ENCODE results near the gene HHIPL1.

HHIPL1 gene

DNA sequence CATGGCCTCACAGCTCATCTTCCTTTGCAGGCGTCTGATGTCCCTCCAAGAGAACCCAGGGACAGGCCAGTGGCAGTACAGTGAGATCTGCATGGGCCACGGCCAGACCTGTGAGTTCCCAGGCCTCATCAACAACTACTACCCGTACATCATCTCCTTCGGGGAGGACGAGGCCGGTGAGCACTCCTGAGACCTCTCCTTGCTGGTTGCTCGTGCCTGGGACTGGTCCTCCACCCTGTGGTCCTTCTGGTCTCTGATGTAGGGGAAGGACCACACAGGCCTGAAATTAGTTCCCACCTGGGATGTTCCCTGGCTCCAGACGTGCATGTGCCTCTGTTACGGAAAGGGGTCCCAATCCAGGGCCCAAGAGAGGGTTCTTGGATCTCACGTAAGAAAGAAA, 17.9 kb downstream of the HHIPL1 start:
- no peak for DNase-seq

DNA sequence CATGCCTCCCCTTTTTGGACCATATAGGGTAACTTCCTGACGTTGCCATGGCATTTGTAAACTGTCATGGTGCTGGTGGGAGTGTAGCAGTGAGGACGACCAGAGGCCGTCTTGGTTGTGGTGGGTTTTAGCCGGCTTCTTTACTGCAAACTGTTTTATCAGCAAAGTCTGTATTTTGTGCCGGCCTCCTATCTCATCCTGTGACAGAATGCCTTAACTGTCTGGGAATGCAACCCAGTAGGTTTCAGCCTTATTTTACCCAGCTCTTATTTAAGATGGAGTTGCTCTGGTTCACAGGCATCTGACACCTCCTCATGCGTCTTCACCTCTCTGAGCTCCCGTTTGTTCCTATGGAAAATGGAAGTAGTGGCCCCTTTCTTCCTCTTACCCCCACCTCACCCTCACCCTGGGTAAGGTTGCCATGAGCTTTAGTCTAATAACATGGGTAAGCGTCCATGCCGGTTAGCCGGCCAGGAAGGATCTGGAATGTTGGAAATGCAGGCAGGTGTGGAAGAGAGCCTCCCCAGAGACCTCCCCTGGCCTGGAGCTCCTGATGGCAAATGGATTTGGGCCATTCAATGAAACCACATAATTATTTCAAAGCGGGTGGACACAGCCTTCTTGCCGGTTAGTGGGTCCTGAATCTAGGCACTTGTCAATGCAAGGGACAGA, 18.6 kb downstream of the HHIPL1 start:
- no peak for DNase-seq

DNA sequence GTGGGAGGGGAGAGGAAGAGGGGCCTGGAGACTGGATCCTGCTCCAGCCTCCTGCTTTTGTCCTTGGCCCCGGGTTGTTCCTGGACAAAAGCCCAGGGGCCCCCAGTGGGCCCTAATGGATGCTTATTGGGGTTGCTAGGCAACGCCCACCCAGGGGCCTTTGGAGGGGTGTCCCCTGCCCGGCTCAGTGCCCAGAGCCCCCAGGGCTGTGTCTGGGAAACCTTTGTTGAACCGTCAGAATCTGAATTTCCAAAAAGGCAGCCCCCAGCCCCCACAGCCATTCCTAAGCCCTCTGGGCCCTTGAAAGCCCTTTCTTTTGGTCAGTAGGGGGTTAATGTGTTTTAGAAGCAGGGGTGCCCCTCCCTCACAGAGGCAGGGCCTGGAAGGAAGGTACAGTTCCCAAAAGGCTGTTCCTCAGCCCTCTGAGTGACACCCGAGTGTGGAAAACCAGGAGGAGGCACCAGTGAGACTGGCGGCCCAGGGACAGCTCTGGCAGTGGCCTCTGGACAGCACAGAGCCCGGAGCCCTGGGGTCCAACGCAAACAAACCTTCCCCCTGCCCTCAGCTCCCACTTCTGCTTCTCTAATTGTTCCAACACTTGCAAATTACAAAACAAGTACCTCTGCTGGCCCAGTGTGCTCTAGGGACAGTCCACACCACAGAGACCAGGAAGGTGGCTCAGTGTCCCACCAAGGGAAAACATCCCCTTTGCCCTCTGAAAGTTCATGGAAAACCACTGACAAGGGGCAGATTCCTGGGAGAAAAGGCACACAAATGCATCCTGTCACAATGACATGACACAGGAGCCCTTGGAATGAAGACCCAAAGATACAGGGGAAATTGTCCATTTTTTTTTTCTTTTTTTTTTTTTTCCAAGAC, 19.4 kb downstream of the HHIPL1 start:
- no peak for DNase-seq

DNA sequence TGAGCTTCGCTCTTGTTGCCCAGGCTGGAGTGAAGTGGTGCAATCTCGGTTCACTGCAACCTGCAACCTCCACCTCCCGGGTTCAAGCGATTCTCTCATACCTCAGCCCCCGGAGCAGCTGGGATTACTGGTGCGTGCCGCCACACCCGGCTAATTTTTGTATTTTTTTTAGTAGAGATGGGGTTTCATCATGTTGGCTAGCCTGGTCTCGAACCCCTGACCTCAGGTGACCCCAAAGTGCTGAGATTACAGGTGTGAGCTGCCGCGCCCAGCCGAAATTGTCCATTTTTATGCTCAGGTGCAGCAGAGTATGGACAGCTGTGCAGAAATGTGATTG, 20.0 kb downstream of the HHIPL1 start:
- DNase-seq: no peak

DNA sequence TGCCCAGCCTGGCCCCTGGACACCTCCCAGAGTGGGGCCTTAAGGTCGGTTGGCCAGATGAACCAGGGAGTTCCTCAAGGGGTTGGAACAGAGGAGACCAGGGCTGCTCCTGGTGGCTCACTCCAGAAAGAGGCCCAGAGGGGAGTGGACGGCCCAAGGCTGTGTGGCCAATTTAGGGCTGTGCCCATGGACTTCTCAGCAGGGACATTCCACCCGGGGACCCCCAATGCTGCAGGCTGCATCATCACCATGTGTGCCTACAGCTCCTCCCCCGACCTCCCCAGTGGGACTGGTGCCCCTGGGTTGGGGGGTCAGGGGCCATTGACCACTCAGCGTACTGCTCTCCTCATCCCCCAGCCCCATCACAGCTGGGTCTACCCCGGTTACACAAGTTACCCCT, 21.6 kb downstream of the HHIPL1 start:
- DNase-seq: no peak

DNA sequence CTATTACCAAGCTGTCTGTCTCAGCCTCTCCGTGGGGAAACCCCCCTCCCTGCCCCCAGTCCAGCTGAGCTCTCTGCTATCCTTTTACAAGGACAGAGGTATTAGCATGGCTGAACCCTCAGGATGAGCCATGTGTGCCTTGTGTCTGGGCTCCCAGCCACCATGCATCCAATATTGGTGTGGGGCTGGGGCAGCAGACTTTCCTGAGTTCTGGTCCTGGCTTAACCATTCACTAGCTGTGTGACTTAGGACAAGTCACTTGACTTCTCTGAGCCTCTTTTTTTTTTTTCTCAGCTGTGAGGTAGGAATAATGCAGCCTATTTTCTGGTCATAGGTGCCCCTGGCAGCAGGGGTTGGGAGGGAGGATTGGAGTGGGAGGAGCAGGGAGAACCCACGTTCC, 22.1 kb downstream of the HHIPL1 start:
- no peak for DNase-seq

DNA sequence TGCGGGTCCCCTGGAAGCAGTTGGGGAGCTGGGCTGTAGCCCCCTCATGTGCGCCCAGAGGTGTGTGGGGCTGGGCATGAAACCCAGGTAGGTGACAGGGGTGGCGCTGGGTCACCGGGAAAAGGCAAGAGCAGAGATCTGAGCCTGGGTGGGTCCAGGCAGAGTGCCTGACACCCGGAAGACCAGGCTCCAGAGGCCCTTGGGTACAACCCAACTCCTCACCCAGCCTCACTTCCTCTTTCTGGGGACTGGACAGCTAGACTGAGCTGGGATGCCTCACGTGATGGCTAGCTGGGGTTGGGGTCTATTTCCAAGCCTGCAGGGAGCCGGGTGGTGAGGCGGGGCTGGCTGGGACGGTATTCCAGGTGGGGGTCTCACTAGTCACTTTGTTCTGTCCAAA, 22.9 kb downstream of the HHIPL1 start:
- no peak for DNase-seq

DNA sequence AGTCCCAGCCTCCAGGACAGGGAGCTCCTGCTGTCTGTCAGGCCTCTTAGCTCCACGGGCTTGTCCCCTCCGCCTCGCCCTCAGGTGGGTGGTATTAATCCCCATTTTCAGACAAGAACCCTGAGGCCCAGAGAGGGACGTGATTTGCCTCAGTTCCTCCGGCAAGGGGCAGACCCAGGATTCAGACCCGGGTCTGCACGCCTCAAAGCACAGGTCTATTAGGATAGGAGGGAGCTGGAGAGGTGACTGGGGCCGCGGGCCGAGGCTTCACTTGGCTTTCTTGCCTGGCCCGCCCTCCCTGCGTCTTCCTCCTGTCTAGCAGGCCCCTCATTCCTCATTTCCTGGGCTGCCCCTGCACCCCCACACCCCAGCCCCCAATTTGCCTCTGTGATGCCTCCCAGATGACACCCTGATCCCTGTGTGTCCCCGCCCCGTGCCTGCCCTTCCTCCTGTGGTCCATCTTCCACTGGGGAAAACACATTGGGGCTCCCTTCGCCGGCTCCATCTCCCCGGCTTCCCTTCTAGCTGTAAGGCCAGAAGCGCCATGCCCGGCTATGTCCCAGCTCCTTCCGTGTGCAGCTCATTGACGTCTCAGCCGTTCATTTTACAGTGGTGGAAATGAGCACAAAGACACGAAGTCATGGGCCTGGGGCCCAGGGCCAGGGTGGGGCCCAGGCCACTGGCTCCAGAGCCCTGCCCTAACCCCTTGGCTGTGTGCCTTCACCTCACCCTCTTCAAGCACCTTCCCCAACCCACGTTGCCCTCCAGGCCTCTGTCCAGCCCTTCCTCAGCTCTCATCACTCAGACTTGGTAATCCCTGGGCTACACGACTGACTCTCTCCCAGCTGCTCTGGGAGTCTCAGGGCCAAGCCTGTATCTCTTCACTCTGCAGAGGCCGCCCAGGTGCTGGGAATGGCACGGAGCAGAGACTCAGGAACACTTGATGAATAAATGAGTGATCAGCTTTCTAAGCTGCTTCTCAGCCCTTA, 23.7 kb downstream of the HHIPL1 start:
- no peak for DNase-seq

DNA sequence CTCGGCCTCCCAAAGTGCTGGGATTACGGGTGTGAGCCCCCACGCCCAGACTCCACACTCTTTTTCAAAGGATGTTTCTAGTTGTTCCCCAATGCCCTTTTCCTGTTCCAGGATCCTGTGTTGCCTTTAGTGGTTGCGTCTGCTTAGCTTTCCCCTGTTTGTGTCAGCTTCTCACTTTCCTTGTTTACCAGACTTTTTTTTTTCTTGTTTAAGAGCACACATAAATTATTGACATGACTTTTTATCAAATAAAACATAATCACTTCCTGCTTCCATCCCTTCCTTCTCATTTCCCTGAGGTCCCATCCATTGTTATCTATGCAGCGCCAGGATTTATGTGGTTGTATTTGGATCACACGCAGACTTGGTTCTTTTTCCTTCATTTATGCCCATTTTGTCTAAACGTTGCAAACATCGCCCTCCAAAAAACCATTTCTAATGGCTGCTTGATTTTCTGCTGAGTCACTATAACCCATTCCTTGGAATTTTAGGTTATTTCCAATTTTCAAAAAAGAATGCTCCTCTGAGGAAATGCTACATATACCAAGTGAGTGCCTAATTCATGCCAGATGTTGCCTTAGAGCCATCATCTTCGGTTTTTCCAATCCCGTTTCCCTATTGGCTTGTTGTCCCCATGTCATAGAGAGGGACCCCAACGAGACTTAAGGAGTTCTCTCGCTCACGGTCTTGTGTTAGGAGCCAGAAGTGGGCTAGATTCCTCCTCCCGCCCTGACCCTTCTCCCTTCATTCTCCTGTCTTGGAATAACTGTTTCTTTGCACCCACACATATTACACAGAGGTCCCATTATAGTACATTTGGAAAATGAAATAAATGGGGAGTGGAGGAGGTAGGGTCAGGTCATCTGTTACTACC, 25.7 kb downstream of the HHIPL1 start:
- DNase-seq: no peak

DNA sequence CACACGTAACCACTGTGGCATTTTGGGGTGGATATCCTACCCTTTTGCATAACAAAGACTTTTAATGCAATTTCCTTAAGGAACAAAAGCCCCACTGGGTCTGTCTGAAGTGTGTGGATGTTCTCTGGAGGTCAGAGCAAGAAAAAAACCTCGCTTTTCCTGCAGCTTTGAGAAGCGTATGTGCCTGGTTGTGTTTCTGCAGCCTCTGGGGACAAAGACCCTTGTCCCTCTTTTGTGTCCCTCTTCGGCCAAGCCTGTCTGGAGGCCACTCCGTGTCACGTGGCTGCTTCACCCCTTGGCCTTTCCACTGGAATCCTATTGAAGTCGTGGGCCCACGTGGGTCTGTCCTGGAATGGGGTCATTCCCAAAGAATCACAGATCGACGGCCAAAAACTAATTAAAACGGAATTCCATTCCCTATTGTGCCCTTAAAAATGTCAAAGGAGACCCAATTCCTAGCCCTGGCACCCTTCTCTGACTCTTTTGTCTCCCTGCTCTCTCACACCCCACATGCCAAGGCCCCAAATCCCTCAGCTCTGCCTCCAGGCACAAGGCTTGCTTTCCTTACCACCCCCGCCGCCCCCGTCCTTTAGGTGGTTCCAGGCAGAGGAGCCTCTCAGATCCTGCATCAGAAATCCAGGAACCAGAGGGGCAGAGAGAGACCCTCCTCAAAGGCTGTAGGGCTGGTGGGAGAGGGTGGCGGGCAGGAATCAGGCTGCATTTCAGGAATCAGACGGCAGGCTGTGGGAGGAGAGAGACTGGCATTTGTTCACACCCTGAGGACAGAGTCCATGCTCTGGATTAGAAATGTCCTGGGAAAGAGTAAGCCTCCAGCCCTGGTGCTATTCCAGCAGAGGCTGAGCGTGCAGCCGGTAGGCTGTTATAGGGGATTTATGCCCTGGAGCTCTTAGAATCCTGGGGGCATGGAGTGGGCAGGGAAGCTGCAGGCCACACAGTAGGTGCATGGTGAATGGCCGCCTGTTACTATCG, 26.6 kb downstream of the HHIPL1 start:
- DNase-seq: no peak

DNA sequence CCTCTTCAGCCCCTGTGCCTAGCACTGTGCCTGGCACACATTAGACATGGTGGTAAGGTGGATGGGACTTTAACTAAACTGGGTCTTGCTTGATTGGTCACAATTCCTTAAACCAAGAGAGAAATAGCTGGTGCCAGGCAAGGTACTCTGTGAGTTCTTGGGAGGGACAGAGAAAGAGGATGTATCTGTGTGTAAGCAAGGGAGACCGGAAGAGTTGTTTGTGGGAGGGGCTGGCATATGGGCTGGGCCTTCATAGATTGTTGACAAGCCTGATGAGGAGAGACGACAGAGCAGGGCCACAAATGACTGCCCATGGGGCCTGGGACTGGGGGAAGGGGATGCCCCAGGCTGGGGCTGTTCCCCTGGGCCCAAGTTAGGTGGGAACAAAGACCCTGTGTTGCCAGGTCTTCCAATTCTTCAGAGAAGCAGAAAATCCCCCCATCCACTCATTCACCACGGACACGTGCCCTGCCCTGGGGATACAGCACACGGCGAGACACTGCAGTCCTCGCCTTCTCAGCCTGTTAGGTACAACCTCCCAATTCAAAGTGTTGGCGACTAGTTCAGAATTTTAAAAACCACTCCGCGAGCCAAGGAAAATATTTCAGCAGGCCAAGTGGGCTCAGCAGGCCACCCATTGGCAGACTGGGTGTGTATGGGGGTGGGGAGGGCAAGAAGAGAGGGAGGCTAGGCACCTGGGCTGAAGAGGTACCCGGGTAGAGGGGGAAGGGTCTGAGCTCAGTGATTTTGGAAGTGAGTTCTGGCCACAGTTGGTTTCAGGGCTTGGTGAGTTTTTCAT, 27.8 kb downstream of the HHIPL1 start:
- no peak for DNase-seq

DNA sequence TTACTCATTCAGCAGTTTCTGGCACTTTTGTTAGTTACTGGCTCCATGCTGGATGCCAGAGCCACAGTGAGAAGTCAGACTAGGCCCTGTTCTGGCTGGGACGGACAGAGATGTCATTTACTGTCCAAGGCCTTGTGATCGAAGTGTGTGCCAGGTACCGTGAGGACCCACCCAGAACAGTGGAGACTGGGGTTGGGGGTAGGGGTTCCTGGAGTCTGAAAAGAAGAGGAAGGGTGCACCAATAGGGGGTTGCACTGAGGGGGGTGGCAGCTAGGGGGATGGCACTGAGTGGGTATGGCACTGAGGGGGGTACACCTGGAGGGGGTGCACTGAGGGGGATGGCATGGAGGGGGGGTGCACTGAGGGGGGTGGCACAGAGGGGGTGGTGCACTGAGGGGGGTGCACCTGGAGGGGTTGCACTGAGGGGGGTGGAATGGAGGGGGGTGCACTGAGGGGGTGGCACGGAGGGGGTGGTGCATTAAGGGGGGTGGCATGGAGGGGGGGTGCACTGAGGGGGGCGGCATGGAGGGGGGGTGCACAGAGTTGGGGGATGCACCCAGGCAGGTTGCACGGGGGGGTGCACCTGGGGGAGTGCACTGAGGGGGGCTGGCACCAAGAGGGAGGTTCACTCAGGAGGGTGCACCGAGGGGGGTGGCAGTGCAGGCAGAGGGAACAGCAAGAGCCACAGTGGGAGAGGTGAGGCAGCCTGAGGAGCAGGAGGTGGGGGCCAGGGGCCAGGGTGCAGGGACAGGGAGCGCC, 28.6 kb downstream of the HHIPL1 start:
- no peak for DNase-seq

DNA sequence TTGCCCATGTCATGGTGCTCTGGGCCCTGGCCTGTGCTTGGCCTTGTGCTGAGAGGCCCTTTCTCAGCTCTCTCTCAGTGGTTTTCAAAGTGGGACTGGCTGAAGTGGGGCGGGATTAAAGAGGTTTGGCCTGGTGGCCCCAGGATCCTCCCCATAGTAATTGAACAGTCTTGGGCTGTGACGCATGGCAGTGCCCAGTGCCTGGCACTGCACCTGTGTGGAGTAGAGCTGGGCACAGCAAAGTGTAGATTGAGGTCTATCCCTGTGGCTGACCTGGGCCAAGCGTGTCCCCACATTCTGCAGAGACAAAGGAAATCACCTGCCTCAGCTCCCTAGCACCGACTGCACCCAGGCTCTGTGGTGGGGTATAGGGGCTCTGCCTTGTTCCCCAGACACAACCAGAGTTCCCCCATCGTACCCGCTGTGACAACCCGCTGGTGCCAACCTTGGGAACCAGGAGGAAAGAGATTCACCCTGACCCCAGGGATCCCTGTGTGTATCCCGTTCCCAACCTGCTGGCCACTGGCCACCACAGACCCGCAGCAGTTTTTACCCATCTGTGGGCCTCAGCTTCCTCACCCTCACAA, 29.2 kb downstream of the HHIPL1 start:
- no peak for DNase-seq

DNA sequence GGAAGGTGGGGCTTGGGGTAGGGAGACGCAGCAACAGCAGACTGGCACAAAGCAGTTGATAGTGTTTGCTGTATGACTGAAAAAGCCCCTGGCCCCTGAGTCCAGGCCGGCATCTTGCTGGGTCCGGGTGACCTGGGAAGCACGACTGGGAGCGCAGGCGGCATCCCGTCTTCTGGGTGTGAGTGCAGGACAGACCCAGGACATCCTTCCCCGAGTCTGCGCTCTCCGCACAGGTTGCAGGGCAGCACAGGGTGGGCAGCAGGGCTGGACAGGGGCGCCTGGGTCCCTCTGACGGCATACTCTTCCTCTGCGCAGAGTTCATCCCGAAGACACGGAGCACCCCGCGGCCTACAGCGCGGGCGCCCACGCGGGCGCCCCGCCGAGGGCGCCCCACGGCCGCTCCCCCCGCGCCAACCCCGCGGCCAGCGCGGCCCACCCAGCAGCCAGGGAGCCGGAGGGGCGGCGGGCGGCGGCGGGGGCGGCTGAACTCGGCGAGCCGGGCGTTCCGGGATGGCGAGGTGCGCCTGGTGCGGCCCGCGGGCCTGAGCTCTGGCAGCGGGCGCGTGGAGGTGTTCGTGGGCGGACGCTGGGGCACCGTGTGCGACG, 29.9 kb downstream of the HHIPL1 start:
- no peak for DNase-seq

DNA sequence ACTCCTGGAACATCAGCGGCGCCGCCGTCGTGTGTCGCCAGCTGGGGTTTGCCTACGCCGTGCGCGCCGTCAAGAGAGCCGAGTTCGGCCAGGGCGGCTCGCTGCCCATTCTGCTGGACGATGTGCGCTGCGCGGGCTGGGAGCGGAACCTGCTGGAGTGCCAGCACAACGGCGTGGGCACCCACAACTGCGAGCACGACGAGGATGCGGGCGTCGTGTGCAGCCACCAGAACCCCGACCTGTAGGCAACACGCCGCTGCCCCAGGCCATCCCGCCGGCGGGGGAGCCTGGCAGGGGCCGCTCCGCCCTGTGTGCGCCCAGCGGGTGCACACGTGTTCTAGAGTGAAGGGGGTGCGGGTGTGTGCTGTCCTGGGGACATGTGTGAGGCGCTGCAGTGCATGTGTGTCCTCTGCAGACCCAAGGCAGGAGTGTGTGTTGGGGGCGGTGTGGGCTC, 30.5 kb downstream of the HHIPL1 start:
- no peak for DNase-seq

DNA sequence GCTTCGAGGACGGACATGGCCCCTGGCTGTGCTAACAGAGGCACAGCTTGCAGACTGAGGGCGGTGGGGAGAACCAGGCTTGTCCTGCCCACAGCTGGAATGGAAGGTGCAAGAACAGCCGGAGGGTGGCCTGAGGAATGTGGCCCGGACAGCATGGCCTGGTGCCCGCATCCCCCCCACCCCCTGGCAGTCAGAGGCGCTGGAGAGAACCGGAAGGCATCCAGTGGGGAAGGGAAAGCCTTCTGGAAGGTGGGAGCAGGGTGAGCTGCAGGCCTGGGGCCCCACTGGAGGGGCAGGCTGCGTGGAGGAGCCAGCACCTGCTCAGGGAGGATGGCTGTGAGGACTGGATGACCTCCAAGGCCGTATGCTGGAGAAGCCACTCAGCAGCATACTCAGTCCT, 31.0 kb downstream of the HHIPL1 start:
- DNase-seq: no peak

DNA sequence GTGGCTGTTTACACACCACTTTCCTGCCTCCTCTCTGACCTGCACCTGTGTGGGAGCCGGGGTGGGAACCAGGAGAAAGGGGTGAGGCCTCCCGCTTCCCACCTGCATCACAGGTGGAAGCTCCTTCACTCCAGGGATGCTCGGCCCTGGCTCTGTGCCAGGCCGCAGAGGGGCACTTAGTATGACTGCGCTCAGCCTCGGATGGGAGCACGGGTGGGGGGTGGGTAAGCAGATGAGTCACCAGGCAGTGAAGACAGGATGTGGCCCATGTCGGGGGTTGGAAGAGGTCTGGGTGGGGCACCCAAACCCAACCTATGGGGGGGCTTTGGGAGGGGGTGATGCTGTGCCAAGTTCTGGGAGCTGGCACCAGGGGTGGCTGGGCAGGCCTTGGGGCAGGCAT, 31.7 kb downstream of the HHIPL1 start:
- DNase-seq: no peak

Measured in SHP77 (cell line).